H1 (cell line): ENCODE data around the gene OR2T11. TPM values are rescaled to one million over a fixed set of nuclear protein-coding genes. Genes with fewer than 3 reads are reported as not detected.

ENCODE experiments used
- CTCF ChIA-PET: fragments of 300-600 bp; sonication (Branson Sonifier 250); formaldehyde crosslinking; loops from one replicate; lab custom pipeline; 2021; ENCODE audit not compliant: partially characterized antibody; lab: Charles Lee
- POLR2A ChIA-PET: fragments of 300-600 bp; sonication (Branson Sonifier 250); formaldehyde crosslinking; loops from one replicate; lab custom pipeline; 2021; ENCODE audit warnings: inconsistent platforms; ENCODE audit not compliant: partially characterized antibody; lab: Charles Lee
- DNase-seq, 2 experiments: peaks; one replicate each; pipeline versions ENCODE4 v3.0.0 to v3.0.0-alpha.2; 2010 to 2022; ENCODE audit warnings: low spot score in 2 of 2, low read depth in 1 of 2, mixed read lengths in 1 of 2
- FAIRE-seq: peaks from 2 replicates; lab custom pipeline; 2011; peaks lifted over from hg19 to GRCh38; lab: Jason Lieb, UNC
- H2AFZ ChIP-seq: 2 replicates; pipeline ENCODE4 v1.8.1; 2012; ENCODE audit warnings: low read length, inconsistent platforms
- H2AK5ac ChIP-seq: 2 replicates; pipeline ENCODE4 v1.6.1; 2013; ENCODE audit warnings: low read depth, low read length
- H2BK120ac ChIP-seq: replicated peaks from 2 replicates; pipeline ENCODE3; 2013; ENCODE audit warnings: low read depth, low read length, inconsistent platforms
- H2BK12ac ChIP-seq: 2 replicates; pipeline ENCODE4 v1.6.1; 2013; ENCODE audit warnings: low read depth, low read length
- H2BK15ac ChIP-seq: 2 replicates; pipeline ENCODE4 v1.6.1; 2013; ENCODE audit warnings: low read length
- H2BK20ac ChIP-seq: 2 replicates; pipeline ENCODE4 v1.6.1; 2013; ENCODE audit warnings: low read length
- H2BK5ac ChIP-seq: 2 replicates; pipeline ENCODE4 v1.6.1; 2013; ENCODE audit warnings: low read depth, low read length
- H3K14ac ChIP-seq: 2 replicates; pipeline ENCODE4 v1.6.1; 2013; ENCODE audit warnings: inconsistent platforms; ENCODE audit not compliant: insufficient read length
- H3K18ac ChIP-seq: 2 replicates; pipeline ENCODE4 v1.6.1; 2013; ENCODE audit warnings: low read length; ENCODE audit errors: extremely low read depth
- H3K23ac ChIP-seq: 2 replicates; pipeline ENCODE4 v1.6.1; 2013; ENCODE audit warnings: inconsistent platforms; ENCODE audit not compliant: insufficient read length
- H3K23me2 ChIP-seq: 2 replicates; pipeline ENCODE4 v1.6.1; 2013; ENCODE audit warnings: low read depth, low read length
- H3K27ac ChIP-seq: 2 replicates; pipeline ENCODE4 v1.6.1; 2011; ENCODE audit warnings: low read depth, low read length, inconsistent platforms
- H3K27me3 ChIP-seq, 4 experiments: replicated peaks in 1 of 4; 1 replicate in 1 of 4; 2 replicates in 3 of 4; pipeline versions ENCODE4 v1.6.1 to v1.8.1; 2011 to 2013; ENCODE audit warnings: low read length in 3 of 4, mild to moderate bottlenecking in 3 of 4, inconsistent platforms in 2 of 4, mixed read lengths in 2 of 4, moderate library complexity in 1 of 4; ENCODE audit not compliant: control insufficient read depth in 3 of 4, insufficient read depth in 3 of 4; ENCODE audit errors: extremely low read depth in 1 of 4
- H3K36me3 ChIP-seq, 4 experiments: 2 replicates each; pipeline versions ENCODE4 v1.6.1 to v1.8.1; 2011 to 2013; ENCODE audit warnings: mild to moderate bottlenecking in 4 of 4, low read length in 3 of 4, moderate library complexity in 2 of 4, control low read depth in 1 of 4, inconsistent platforms in 1 of 4; ENCODE audit not compliant: insufficient read depth in 4 of 4, control insufficient read depth in 2 of 4
- H3K4ac ChIP-seq: replicated peaks from 2 replicates; pipeline ENCODE3; 2013; ENCODE audit warnings: low read length, low read depth, mixed read lengths, inconsistent platforms; ENCODE audit not compliant: insufficient read length
- H3K4me1 ChIP-seq, 4 experiments: replicated peaks in 1 of 4; 1 replicate in 1 of 4; 2 replicates in 3 of 4; pipeline versions ENCODE4 v1.6.1 to v1.8.1; 2011 to 2013; ENCODE audit warnings: low read length in 3 of 4, inconsistent platforms in 2 of 4, mixed read lengths in 1 of 4; ENCODE audit not compliant: insufficient read depth in 4 of 4, control insufficient read depth in 3 of 4
- H3K4me2 ChIP-seq, 2 experiments: 2 replicates each; pipeline versions ENCODE4 v1.6.1 to v1.8.1; 2011 to 2013; ENCODE audit warnings: low read depth in 2 of 2, low read length in 2 of 2, control low read depth in 1 of 2, inconsistent platforms in 1 of 2, mild to moderate bottlenecking in 1 of 2; ENCODE audit not compliant: insufficient read depth in 1 of 2
- H3K4me3 ChIP-seq, 4 experiments: fragments of 200-600, 300-600 bp in 1 of 4; sonication (generic), shearing (Covaris generic), sonication (Bioruptor Twin) in 1 of 4; 2 replicates each; pipeline versions ENCODE4 v1.5.1 to v1.8.1; 2011 to 2016; ENCODE audit warnings: low read length in 4 of 4, low read depth in 3 of 4, control low read depth in 2 of 4, inconsistent platforms in 2 of 4, mild to moderate bottlenecking in 2 of 4, mixed read lengths in 1 of 4, moderate library complexity in 1 of 4; ENCODE audit not compliant: insufficient read depth in 2 of 4; ENCODE audit errors: extremely low read depth in 1 of 4
- H3K56ac ChIP-seq: replicated peaks from 2 replicates; pipeline ENCODE3; 2013; ENCODE audit warnings: low read depth, mild to moderate bottlenecking, mixed read lengths, low read length, inconsistent platforms; ENCODE audit not compliant: insufficient read length
- H3K79me1 ChIP-seq: 2 replicates; pipeline ENCODE4 v1.6.1; 2013; ENCODE audit warnings: low read depth, low read length, control low read depth
- H3K79me2 ChIP-seq, 2 experiments: 2 replicates each; pipeline versions ENCODE4 v1.6.1 to v1.8.1; 2012 to 2013; ENCODE audit warnings: low read length in 2 of 2, mild to moderate bottlenecking in 2 of 2, inconsistent platforms in 1 of 2; ENCODE audit not compliant: insufficient read depth in 2 of 2, control insufficient read depth in 1 of 2
- H3K9ac ChIP-seq, 4 experiments: replicated peaks in 1 of 4; 1 replicate in 1 of 4; 2 replicates in 3 of 4; pipeline versions ENCODE4 v1.6.1 to v1.8.1; 2011 to 2013; ENCODE audit warnings: low read depth in 3 of 4, low read length in 3 of 4, control low read depth in 2 of 4, mild to moderate bottlenecking in 2 of 4, moderate library complexity in 2 of 4, inconsistent platforms in 1 of 4; ENCODE audit errors: extremely low read depth in 1 of 4
- H3K9me3 ChIP-seq, 2 experiments: 2 replicates each; pipeline versions ENCODE4 v1.6.1 to v1.8.1; 2012 to 2013; ENCODE audit warnings: mild to moderate bottlenecking in 2 of 2, moderate library complexity in 2 of 2, control low read depth in 1 of 2, inconsistent platforms in 1 of 2, low read depth in 1 of 2, low read length in 1 of 2, mixed read lengths in 1 of 2; ENCODE audit not compliant: insufficient read depth in 2 of 2
- H4K20me1 ChIP-seq, 2 experiments: replicated peaks in 1 of 2; 2 replicates each; pipeline versions ENCODE3 to v1.8.1; 2011 to 2013; ENCODE audit warnings: inconsistent platforms in 2 of 2, low read length in 2 of 2, mild to moderate bottlenecking in 1 of 2; ENCODE audit not compliant: insufficient read depth in 2 of 2, control insufficient read depth in 1 of 2
- H4K5ac ChIP-seq: 2 replicates; pipeline ENCODE4 v1.6.1; 2013; ENCODE audit warnings: low read length, low read depth, mixed read lengths, inconsistent platforms; ENCODE audit not compliant: insufficient read length
- H4K8ac ChIP-seq: 2 replicates; pipeline ENCODE4 v1.8.0; 2013; ENCODE audit warnings: mild to moderate bottlenecking, moderate library complexity, low read length, inconsistent platforms; ENCODE audit not compliant: insufficient read depth; ENCODE audit errors: extremely low read depth
- H4K91ac ChIP-seq: replicated peaks from 2 replicates; pipeline ENCODE3; 2013; ENCODE audit warnings: low read length, mixed read lengths, inconsistent platforms; ENCODE audit not compliant: insufficient read length
- BCL11A ChIP-seq, 2 experiments: IDR thresholded peaks; one replicate each; pipeline ENCODE4 v1.6.1; 2011; ENCODE audit warnings: low read depth in 2 of 2, low read length in 2 of 2, mild to moderate bottlenecking in 2 of 2
- CBX5 ChIP-seq: fragments of 300-800, 300-1000 bp; sonication (generic); IDR thresholded peaks from 2 replicates; pipeline ENCODE4 v1.7.1; 2016; ENCODE audit warnings: antibody characterized with exemption, low read length, low read depth
- CHD2 ChIP-seq: IDR thresholded peaks from 2 replicates; pipeline ENCODE4 v1.6.1; 2012; ENCODE audit warnings: low read length, improper control_type of control experiment
- CREB1 ChIP-seq: IDR thresholded peaks from 2 replicates; pipeline ENCODE4 v1.6.1; 2012; ENCODE audit warnings: inconsistent platforms
- GABPA ChIP-seq: IDR thresholded peaks from 2 replicates; pipeline ENCODE4 v1.6.1; 2011; ENCODE audit warnings: mild to moderate bottlenecking, low read length, moderate library complexity, borderline replicate concordance; ENCODE audit not compliant: insufficient read depth
- HDAC2 ChIP-seq, 2 experiments: fragments of 300-600 bp in 1 of 2; sonication (generic) in 1 of 2; IDR thresholded peaks; 2 replicates each; pipeline ENCODE4 v1.6.1; 2011 to 2012; ENCODE audit warnings: low read depth in 2 of 2, low read length in 2 of 2, mild to moderate bottlenecking in 2 of 2, moderate library complexity in 2 of 2, borderline replicate concordance in 1 of 2, inconsistent platforms in 1 of 2
- HDAC6 ChIP-seq: IDR thresholded peaks from one replicate; pipeline ENCODE4 v1.7.1; 2012; ENCODE audit warnings: low read depth, mild to moderate bottlenecking, inconsistent platforms, low read length, moderate library complexity
- JUND ChIP-seq: IDR thresholded peaks from 2 replicates; pipeline ENCODE4 v1.6.1; 2011; ENCODE audit warnings: mild to moderate bottlenecking, improper control_type of control experiment, low read length
- RXRA ChIP-seq: IDR thresholded peaks from 2 replicates; pipeline ENCODE4 v1.6.1; 2011; ENCODE audit warnings: low read depth, mild to moderate bottlenecking, low read length, moderate library complexity; ENCODE audit not compliant: insufficient read depth
- SP2 ChIP-seq: IDR thresholded peaks from 2 replicates; pipeline ENCODE4 v1.6.1; 2012; ENCODE audit warnings: mild to moderate bottlenecking, low read length, inconsistent platforms
- SRF ChIP-seq: IDR thresholded peaks from 2 replicates; pipeline ENCODE4 v1.6.1; 2011; ENCODE audit warnings: mild to moderate bottlenecking, low read depth, low read length, moderate library complexity
- SUZ12 ChIP-seq: fragments of 200-600 bp; sonication (generic); IDR thresholded peaks from 2 replicates; pipeline ENCODE4 v1.6.1; 2012; ENCODE audit warnings: mild to moderate bottlenecking, inconsistent platforms, low read length, moderate library complexity, mixed read lengths
- USF2 ChIP-seq: IDR thresholded peaks from 2 replicates; pipeline ENCODE4 v1.6.1; 2011; ENCODE audit warnings: low read length, improper control_type of control experiment
- whole genome bisulfite sequencing, 2 experiments: shearing (Covaris generic) in 1 of 2; methylation state at CpG; one replicate each; pipeline versions ENCODE4 v1.1.6 to v1.1.7; 2013 to 2015; ENCODE audit warnings: low lambda C conversion rate in 2 of 2, mixed read lengths in 2 of 2, inconsistent platforms in 1 of 2, low coverage in 1 of 2, missing lambda C conversion rate in 1 of 2; ENCODE audit not compliant: insufficient replicate concordance in 2 of 2, insufficient coverage in 1 of 2, insufficient read length in 1 of 2; ENCODE audit errors: extremely low coverage in 1 of 2, missing lambda C conversion rate in 1 of 2; 5-methylcytosine and 5-hydroxymethylcytosine counted together
- polyA plus RNA-seq, 7 experiments: library from polyadenylated mRNA; depleted of rRNA in 3 of 7; stranded (reverse) in 5 of 7; unstranded in 2 of 7; fragments of >200 nt in 5 of 7; fragments of 200-250 nt in 2 of 7; gene quantifications; 1 replicate in 5 of 7; 2 replicates in 1 of 7; 4 replicates in 1 of 7; pipeline versions ENCODE4 v1.2.1 to v1.2.3, GENCODE V29; 2011 to 2013; ENCODE audit warnings: missing spikeins in 2 of 7, mixed read lengths in 2 of 7
- total RNA-seq: library from RNA; stranded (reverse); fragmentation: NEBNext Ultra II Directional; extraction: Animal tissue kit (Norgen Biotek cat#: 25700); gene quantifications from 2 replicates; pipeline ENCODE4 v1.2.1, GENCODE V29; 2021

The OR2T11 gene
- total and polyA plus RNA-seq, 2 of the 8 experiments (the other 6 are each of a cell fraction or from before 2014, with no cell fraction given): not detected

GRCh38 chr1:248585266-248585665, 49.6 kb downstream of the OR2T11 start:
- 80% methylated on average over 3 of the region's 3 CpGs; no CpG with 5 or more reads in 1 of the 2 experiments for WGBS, 2 experiments
- Histone ChIP-seq H3K4me3 (no peak overlapping the region), H2BK120ac (no peak overlapping the region), H3K27me3 (no peaks in the 10 kb centered on the region), H3K36me3 (no peaks in the 10 kb centered on the region), H4K91ac (no peak overlapping the region), H3K18ac (no peak overlapping the region), H3K79me2 (no peaks in the 10 kb centered on the region), H3K4me1 (no peaks in the 10 kb centered on the region), H4K8ac (no peak overlapping the region), H3K23me2 (no peaks in the 10 kb centered on the region), H3K23ac (no peak overlapping the region), H4K5ac (no peak overlapping the region), H3K27ac (no peak overlapping the region), H2BK20ac (no peak overlapping the region), H2BK15ac (no peak overlapping the region), H3K9me3 (peaks cover 12 to 35% of the 10 kb centered on the region in 2 experiments), H2BK5ac (no peak overlapping the region), H3K4me2 (no peak overlapping the region), H3K9ac (no peak overlapping the region), H3K4ac (no peak overlapping the region), H4K20me1 (no peaks in the 10 kb centered on the region), H2BK12ac (no peak overlapping the region), H3K79me1 (no peaks in the 10 kb centered on the region), H3K14ac (no peak overlapping the region), H2AFZ (no peak overlapping the region), H3K56ac (no peak overlapping the region), H2AK5ac (no peak overlapping the region)
- POLR2A ChIA-PET: no interaction called here
- no peak for TF ChIP-seq CHD2
- no peak for TF ChIP-seq RXRA
- no peak for TF ChIP-seq SP2
- TF ChIP-seq USF2: no peak
- TF ChIP-seq BCL11A (IDR thresholded peaks at IDR 0.05; ENCODE audit: low read depth in 2 of 2, low read length in 2 of 2): no peak
- no peak for TF ChIP-seq JUND
- TF ChIP-seq CBX5: no peak
- no peak for TF ChIP-seq SRF
- no peak for TF ChIP-seq SUZ12
- no peak for TF ChIP-seq GABPA
- TF ChIP-seq HDAC6: no peak
- no peak for TF ChIP-seq HDAC2 (IDR thresholded peaks at IDR 0.05; ENCODE audit: borderline replicate concordance in 1 of 2, low read depth in 2 of 2, low read length in 2 of 2)
- TF ChIP-seq CREB1: no peak
- DNase-seq: no peak
- no peak for FAIRE-seq
- CTCF ChIA-PET: no interaction called here
